ENCODE data around the gene ATP6V1F.

Gene ATP6V1F

GRCh38 chr7:128867842-128868623, 5.4 kb downstream of the ATP6V1F start:
- peak; percentile 49 for DNase-seq (ENCODE audit: low read depth)

GRCh38 chr7:128868624-128869137, 6.0 kb downstream of the ATP6V1F start:
- DNase-seq (ENCODE audit: low read depth), result no peak

- DNase-seq (ENCODE audit: low read depth), result peak; percentile 39
Observed at GRCh38 chr7:128869138-128869943, 6.7 kb downstream of the ATP6V1F start.

- DNase-seq (ENCODE audit: low read depth), result no peak
Observed at GRCh38 chr7:128869944-128870285, 7.3 kb downstream of the ATP6V1F start.

GRCh38 chr7:128871050-128871449, 8.4 kb downstream of the ATP6V1F start:
- DNase-seq (ENCODE audit: low read depth), result no peak

GRCh38 chr7:128872394-128872824, 9.8 kb downstream of the ATP6V1F start:
- no peak for DNase-seq (ENCODE audit: low read depth)

- no peak for DNase-seq (ENCODE audit: low read depth)
Observed at GRCh38 chr7:128873234-128873633, 10.6 kb downstream of the ATP6V1F start.

- DNase-seq (ENCODE audit: low read depth), result no peak
Observed at GRCh38 chr7:128874140-128875031, 11.7 kb downstream of the ATP6V1F start.

- DNase-seq (ENCODE audit: low read depth), result no peak
Observed at GRCh38 chr7:128875523-128875948, 12.9 kb downstream of the ATP6V1F start.

- no peak for DNase-seq (ENCODE audit: low read depth)
Observed at GRCh38 chr7:128876127-128876526, 13.5 kb downstream of the ATP6V1F start.

- no peak for DNase-seq (ENCODE audit: low read depth)
Observed at GRCh38 chr7:128876586-128876977, 13.9 kb downstream of the ATP6V1F start.

- DNase-seq (ENCODE audit: low read depth), result no peak
Observed at GRCh38 chr7:128876978-128877755, 14.5 kb downstream of the ATP6V1F start.

- no peak for DNase-seq (ENCODE audit: low read depth)
Observed at GRCh38 chr7:128877756-128878120, 15.1 kb downstream of the ATP6V1F start.

GRCh38 chr7:128878226-128879105, 15.8 kb downstream of the ATP6V1F start:
- DNase-seq (ENCODE audit: low read depth), result no peak

GRCh38 chr7:128879461-128879938, 16.8 kb downstream of the ATP6V1F start:
- no peak for DNase-seq (ENCODE audit: low read depth)

- DNase-seq (ENCODE audit: low read depth), result peak; percentile 54
Observed at GRCh38 chr7:128879939-128880746, 17.5 kb downstream of the ATP6V1F start.

GRCh38 chr7:128880791-128881457, 18.3 kb downstream of the ATP6V1F start:
- no peak for DNase-seq (ENCODE audit: low read depth)

- no peak for DNase-seq (ENCODE audit: low read depth)
Observed at GRCh38 chr7:128881458-128882125, 18.9 kb downstream of the ATP6V1F start.

Data from iris pigment epithelial cell (primary cell).